GM19023 (cell line): Measurements from ENCODE around the gene CCDC77.

Experiments
- ATAC-seq: cut with Tn5 transposase; IDR thresholded peaks from one replicate; pipeline ENCODE4 v1.9.1; 2021; ENCODE audit warnings: mild to moderate bottlenecking, moderate library complexity; ENCODE audit not compliant: unreplicated experiment

Gene CCDC77

GRCh38 chr12:480831-481816 lies 79.7 kb downstream of the CCDC77 start:
- no peak for ATAC-seq

GRCh38 chr12:482061-482460 lies 80.6 kb downstream of the CCDC77 start:
- ATAC-seq: no peak

DNA sequence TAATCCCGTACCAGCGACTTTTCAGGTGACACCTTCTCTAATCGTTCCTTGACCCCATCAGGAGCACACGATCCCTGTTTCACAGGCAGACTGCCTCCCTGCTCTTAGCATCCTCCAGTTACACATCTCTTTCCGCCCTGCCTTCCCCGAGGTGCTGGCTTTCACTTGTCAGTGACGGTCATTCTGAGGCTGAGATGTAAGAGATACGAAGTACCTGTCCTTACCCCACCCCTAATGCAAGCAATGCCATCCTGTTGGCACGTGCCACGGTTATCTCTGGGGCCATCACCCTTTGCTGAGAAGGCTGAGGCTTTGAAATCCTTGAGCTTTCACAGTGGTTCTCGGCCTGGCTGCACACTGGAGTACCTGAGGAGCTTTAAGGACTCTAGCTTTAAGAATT lies 82.7 kb downstream of the CCDC77 start:
- ATAC-seq: no peak

GRCh38 chr12:490260-490659 lies 88.8 kb downstream of the CCDC77 start:
- ATAC-seq: no peak
